A673 (cell line): ENCODE data around the gene TRIM10.

Experiments
- EZH2 ChIP-seq: fragments of 200-600 bp; sonication (generic); IDR thresholded peaks from 2 replicates; pipeline ENCODE4 v1.6.1; 2017; ENCODE audit warnings: borderline replicate concordance, low read depth, mild to moderate bottlenecking, mixed read lengths, antibody characterized with exemption, low read length; ENCODE audit not compliant: poor library complexity, severe bottlenecking
- TF ChIP-seq, protein P1 (sequence below): fragments of 300-800, 200-600 bp; sonication (generic); conservative IDR thresholded peaks from 2 replicates; pipeline ENCODE4 v1.5.1; 2017; ENCODE audit warnings: low read depth, mild to moderate bottlenecking, antibody characterized with exemption, low read length, moderate library complexity, mixed read lengths

DNA sequence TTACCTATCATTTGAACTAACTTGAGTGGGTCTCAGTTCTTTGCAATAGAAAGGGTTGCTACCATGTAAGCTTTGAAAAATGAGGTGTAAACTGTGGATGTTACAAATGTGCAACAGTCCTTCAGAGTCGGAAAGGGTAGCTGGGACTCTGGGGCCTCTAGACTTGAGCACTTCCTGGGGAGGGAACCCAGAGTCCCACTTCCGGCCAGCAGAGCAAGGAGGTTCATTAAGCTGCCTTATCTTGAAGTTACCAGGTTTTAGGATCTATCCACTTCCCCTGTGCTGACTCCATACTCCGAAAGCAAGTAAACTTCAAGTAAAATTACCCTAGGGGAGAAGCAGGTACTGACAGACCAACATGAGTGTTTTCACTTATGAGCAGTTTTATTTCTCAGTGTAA, 9.4 kb downstream of the TRIM10 start:
- TF ChIP-seq, protein P1, sequence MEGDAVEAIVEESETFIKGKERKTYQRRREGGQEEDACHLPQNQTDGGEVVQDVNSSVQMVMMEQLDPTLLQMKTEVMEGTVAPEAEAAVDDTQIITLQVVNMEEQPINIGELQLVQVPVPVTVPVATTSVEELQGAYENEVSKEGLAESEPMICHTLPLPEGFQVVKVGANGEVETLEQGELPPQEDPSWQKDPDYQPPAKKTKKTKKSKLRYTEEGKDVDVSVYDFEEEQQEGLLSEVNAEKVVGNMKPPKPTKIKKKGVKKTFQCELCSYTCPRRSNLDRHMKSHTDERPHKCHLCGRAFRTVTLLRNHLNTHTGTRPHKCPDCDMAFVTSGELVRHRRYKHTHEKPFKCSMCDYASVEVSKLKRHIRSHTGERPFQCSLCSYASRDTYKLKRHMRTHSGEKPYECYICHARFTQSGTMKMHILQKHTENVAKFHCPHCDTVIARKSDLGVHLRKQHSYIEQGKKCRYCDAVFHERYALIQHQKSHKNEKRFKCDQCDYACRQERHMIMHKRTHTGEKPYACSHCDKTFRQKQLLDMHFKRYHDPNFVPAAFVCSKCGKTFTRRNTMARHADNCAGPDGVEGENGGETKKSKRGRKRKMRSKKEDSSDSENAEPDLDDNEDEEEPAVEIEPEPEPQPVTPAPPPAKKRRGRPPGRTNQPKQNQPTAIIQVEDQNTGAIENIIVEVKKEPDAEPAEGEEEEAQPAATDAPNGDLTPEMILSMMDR: no peak
- TF ChIP-seq EZH2: no peak
